HG03432 (cell line): ENCODE results near the gene SPDYE3.

Experiments
- ATAC-seq: cut with Tn5 transposase; IDR thresholded peaks from one replicate; pipeline ENCODE4 v1.9.1; 2021; ENCODE audit warnings: mild to moderate bottlenecking, moderate library complexity; ENCODE audit not compliant: unreplicated experiment

Gene SPDYE3

DNA sequence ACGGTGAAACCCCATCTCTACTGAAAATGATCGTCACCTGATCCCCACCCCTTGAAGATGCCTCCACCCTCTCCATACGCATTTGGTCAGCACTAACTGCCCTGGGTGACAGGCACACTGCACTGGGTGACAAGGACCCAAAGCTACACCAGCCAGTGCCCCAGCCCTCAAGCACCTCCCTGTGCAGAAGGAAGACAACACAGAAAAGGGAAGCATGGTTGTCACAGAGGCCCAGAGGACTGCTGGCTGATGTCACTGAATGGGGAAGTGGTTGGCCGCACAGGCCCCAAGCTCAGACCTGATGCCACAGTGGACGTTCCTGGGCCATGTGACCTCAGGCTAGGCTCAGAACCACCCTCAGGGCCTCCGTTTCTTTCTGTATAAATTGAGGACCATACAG, 61.6 kb downstream of the SPDYE3 start:
- ATAC-seq = peak; percentile 57

- no peak for ATAC-seq
Measured at GRCh38 chr7:100370303-100370702, 62.8 kb downstream of the SPDYE3 start.

DNA sequence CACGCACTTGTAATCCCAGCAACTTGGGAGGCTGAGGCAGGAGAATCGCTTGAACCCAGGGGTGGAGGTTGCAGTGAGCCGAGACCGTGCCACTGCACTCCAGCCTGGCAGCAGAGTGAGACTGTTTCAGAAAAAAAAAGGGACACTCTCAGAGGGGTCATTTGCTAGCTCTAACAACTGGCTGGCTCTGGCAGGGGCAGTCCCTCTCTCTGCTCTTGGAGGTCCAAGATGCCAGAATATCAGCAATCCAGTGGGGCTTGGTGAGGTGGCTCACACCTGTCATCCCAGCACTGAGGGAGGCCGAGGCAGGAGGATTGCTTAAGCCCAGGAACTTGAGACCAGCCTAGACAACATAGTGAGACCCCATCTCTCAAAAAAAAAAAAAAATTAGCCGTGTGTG, 63.2 kb downstream of the SPDYE3 start:
- ATAC-seq = no peak

DNA sequence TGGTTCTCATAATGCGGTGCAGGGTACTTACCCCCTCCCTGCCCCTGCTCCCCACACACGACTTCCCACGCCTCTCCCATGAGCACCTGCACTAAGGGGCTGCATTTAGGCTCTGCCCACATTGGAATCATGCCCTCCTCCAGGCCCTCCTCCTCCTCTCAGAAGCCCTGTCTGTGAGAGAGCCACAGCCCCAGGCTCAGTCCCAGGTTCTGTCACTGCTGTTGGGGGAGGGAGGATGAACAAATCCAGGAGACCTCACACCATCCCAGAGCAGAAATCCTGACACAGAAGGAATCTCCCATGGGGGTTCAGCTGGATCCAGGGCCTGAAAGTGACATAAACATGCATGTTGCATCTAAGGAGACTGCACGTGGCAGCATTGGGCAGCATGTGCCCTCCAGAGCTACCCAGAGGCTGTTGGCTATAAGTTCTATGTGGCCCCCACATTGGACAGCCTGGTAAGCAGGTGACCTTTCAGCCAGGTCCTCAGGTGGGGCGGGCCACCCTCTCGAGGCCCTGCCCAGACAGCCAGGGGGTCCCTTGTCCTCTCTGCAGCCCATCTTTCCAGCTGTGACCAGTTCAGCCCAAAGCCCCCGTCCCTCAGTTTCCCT, 64.2 kb downstream of the SPDYE3 start:
- ATAC-seq = no peak
